ENCODE data around the gene PNN.

DNA sequence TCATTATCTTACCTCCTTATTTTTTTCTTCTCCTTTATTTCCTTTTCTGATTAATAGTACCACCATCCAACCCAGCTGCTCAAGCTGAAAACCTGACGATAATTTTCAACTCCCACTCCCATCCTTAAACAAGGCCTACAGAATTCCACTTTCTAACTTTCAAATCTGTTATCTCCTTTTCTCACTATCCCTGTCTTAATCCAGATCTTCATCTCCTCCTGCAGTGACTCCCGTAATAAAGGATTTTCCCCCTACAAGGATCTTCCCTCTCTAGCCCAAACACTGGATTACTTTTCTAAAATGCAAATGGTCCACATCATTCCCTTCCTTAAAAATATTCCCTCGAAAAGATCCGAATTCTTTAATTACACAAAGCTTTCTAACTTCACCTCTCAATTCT, 6.5 kb upstream of the PNN start:
- TF ChIP-seq BACH1 (IDR thresholded peaks at IDR 0.05; ENCODE audit: low read length) (no peak), SP1 (IDR thresholded peaks at IDR 0.05; ENCODE audit: low read depth, low read length) (no peak), SRF (IDR thresholded peaks at IDR 0.05; ENCODE audit: low read depth, low read length) (no peak), POLR2AphosphoS5 (IDR thresholded peaks at IDR 0.05; ENCODE audit: low read depth, low read length) (no peak), POLR2A (IDR thresholded peaks at IDR 0.05; ENCODE audit: control extremely low read depth in 1 of 2, low read depth in 2 of 2, low read length in 2 of 2) (no peak), NANOG (IDR thresholded peaks at IDR 0.05; ENCODE audit: insufficient read depth, low read depth, low read length, poor library complexity, severe bottlenecking) (no peak)
- TF ChIP-seq, protein P1, sequence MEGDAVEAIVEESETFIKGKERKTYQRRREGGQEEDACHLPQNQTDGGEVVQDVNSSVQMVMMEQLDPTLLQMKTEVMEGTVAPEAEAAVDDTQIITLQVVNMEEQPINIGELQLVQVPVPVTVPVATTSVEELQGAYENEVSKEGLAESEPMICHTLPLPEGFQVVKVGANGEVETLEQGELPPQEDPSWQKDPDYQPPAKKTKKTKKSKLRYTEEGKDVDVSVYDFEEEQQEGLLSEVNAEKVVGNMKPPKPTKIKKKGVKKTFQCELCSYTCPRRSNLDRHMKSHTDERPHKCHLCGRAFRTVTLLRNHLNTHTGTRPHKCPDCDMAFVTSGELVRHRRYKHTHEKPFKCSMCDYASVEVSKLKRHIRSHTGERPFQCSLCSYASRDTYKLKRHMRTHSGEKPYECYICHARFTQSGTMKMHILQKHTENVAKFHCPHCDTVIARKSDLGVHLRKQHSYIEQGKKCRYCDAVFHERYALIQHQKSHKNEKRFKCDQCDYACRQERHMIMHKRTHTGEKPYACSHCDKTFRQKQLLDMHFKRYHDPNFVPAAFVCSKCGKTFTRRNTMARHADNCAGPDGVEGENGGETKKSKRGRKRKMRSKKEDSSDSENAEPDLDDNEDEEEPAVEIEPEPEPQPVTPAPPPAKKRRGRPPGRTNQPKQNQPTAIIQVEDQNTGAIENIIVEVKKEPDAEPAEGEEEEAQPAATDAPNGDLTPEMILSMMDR (IDR thresholded peaks at IDR 0.05; ENCODE audit: control extremely low read depth in 1 of 3, insufficient read depth in 1 of 3, low read depth in 1 of 3, low read length in 3 of 3) = no peak
- TF ChIP-seq, protein P2, sequence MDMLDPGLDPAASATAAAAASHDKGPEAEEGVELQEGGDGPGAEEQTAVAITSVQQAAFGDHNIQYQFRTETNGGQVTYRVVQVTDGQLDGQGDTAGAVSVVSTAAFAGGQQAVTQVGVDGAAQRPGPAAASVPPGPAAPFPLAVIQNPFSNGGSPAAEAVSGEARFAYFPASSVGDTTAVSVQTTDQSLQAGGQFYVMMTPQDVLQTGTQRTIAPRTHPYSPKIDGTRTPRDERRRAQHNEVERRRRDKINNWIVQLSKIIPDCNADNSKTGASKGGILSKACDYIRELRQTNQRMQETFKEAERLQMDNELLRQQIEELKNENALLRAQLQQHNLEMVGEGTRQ (IDR thresholded peaks at IDR 0.05; ENCODE audit: low read length) = no peak
